C4-2B (cell line): Measurements from ENCODE around the gene IFNB1.

Experiments
- H3K27ac ChIP-seq: fragments of 450-650 bp; 2 replicates; pipeline ENCODE4 v1.5.1; 2017
- ZFX ChIP-seq: fragments of 450-650 bp; IDR thresholded peaks from 2 replicates; pipeline ENCODE4 v1.6.1; 2017
- TF ChIP-seq, protein P1 (sequence below): fragments of 450-650 bp; conservative IDR thresholded peaks from 2 replicates; pipeline ENCODE4 v1.5.1; 2017; ENCODE audit warnings: mild to moderate bottlenecking

The IFNB1 gene

DNA sequence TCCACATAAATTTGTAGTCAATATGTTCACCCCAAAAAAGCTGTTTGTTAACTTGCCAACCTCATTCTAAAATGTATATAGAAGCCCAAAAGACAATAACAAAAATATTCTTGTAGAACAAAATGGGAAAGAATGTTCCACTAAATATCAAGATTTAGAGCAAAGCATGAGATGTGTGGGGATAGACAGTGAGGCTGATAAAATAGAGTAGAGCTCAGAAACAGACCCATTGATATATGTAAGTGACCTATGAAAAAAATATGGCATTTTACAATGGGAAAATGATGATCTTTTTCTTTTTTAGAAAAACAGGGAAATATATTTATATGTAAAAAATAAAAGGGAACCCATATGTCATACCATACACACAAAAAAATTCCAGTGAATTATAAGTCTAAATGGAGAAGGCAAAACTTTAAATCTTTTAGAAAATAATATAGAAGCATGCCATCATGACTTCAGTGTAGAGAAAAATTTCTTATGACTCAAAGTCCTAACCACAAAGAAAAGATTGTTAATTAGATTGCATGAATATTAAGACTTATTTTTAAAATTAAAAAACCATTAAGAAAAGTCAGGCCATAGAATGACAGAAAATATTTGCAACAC lies 6.6 kb upstream of the IFNB1 start:
- TF ChIP-seq, protein P1, sequence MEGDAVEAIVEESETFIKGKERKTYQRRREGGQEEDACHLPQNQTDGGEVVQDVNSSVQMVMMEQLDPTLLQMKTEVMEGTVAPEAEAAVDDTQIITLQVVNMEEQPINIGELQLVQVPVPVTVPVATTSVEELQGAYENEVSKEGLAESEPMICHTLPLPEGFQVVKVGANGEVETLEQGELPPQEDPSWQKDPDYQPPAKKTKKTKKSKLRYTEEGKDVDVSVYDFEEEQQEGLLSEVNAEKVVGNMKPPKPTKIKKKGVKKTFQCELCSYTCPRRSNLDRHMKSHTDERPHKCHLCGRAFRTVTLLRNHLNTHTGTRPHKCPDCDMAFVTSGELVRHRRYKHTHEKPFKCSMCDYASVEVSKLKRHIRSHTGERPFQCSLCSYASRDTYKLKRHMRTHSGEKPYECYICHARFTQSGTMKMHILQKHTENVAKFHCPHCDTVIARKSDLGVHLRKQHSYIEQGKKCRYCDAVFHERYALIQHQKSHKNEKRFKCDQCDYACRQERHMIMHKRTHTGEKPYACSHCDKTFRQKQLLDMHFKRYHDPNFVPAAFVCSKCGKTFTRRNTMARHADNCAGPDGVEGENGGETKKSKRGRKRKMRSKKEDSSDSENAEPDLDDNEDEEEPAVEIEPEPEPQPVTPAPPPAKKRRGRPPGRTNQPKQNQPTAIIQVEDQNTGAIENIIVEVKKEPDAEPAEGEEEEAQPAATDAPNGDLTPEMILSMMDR: no peak
- no peak for TF ChIP-seq ZFX
- no peak overlapping the region for H3K27ac ChIP-seq

DNA sequence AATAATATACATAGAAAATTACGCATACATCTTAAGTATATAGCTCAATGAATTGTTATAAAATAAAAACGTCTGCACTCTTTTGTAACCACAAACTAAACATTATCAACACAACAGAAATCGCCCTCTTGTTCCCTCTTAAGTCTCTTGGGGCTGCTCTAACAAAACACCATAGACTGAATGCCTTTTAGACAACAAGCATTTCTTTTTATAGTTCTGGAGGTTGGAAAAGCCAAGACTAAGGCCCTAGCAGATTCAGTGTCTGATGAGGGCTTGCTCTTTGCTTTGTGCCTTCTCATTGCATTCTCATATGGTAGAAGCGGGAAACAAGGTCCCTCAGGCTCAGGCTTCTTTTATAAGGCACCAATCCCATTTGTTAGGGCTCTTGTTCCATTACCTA lies 4.9 kb upstream of the IFNB1 start:
- H3K27ac ChIP-seq: no peak overlapping the region
- TF ChIP-seq, protein P1: no peak
- no peak for TF ChIP-seq ZFX

DNA sequence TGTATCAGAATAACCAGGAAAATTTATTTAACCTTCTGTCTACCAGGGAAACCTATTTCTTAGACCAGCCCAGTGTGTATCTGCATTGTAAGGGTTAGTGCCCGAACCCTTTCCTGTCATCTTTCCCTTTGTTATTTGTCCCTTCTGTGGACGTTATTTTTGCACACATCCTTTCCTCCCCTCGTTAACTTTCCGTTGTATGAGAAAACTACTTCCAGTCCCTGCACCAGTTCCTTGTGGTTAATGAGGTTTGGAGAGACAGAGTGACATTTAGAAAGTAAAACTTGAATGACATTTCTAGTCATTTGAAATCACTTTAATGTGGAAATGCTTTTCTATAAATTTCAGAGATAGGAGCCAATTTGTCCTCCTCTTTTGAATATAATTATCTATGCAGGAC lies 4.3 kb upstream of the IFNB1 start:
- H3K27ac ChIP-seq: no peak overlapping the region
- TF ChIP-seq ZFX: no peak
- TF ChIP-seq, protein P1: no peak

DNA sequence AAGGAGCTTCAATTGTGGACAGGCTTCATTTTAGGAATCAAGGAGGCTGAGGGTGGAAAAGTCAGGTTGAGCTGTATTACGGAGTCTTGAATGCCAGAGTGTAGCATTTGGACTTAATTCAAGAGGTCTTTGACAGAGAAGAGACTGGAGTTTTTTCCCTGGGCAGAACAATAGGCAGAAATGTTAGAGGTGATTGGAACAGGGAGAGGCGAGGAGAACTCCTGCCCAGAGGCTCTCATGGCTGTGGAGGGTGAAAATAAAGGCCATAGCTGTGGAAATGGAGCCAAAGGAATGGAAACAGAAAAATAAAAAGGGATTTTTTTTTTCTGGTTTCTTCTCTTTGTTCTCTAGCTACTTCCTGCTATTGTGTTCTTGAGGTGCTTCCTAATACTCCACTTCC lies 3.7 kb upstream of the IFNB1 start:
- TF ChIP-seq ZFX: no peak
- TF ChIP-seq, protein P1: no peak

DNA sequence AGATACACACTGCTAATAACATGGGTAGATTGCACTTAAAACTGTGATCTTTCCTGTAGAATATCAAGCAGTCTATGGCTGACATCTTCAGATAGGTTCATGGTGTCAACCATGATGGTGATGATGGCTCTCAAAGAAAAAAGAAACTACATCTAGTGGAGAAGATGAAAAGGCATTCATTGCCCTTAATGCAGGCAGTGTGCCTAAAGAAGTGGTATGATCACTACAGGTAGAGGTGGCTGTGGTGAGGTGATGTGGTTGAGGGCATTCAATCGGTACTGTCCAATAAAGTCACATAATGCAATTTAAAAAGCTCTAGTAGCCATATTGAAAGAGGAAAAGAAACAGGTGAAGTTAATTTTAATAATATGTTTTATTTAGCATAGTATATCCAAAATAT lies 3.1 kb upstream of the IFNB1 start:
- TF ChIP-seq ZFX: no peak
- TF ChIP-seq, protein P1: no peak

More for the DNA sequence above, 3.7 kb upstream of the IFNB1 start:
- H3K27ac ChIP-seq: no peak overlapping the region

DNA sequence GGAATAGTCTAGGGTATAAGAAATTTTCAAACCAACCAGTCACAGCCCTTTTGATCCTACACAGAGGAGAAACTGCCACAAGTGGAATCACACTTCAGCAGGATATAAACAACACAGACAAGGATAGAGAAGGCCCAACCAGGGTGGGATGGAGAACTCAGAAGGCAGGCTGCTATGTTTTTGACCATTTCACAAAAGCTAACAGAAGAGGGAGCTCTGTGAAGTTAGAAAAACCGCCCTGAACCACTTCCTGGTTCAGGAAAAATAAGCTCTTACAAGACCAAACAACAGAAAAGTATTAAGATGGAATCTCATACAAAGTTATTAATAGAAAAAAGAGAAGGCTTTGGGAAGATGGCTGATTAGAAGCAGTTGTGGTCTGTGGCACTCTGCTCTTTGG lies 960 bp upstream of the IFNB1 start:
- no peak for TF ChIP-seq ZFX
- TF ChIP-seq, protein P1: peak; percentile 22
- H3K27ac ChIP-seq: no peak overlapping the region

More for the DNA sequence above, 3.1 kb upstream of the IFNB1 start:
- H3K27ac ChIP-seq: no peak overlapping the region

DNA sequence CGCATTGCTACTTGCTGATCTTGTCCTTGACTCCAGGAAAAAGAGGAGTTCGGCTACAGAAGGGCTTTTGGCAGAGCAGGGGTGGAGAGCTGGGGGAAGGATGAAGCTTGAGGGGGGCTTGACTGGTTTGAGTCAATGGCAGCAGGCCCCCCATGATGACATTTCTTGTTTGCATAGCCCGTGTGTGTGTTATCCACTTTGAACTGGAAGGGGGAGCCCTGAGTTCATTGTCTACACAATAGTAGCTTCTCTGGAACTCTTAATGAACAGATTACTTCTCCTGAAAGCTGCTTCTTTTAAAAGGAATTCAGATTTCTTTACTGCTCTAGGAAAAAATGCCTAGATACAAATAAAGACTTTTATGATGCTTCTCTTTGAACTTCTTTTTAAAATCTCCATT lies 2.3 kb downstream of the IFNB1 start:
- no peak overlapping the region for H3K27ac ChIP-seq
- TF ChIP-seq, protein P1: no peak
- TF ChIP-seq ZFX: no peak
